IMR-90 (cell line): ENCODE data around the gene ANO10. TPM values are rescaled to one million over a fixed set of nuclear protein-coding genes. Genes with fewer than 3 reads are reported as not detected.

Experiments used
- ATAC-seq: fragments of 200-7000 bp; cut with Tn5 transposase; 2 replicates; pipeline ENCODE4 v1.9.1; 2020; ENCODE audit warnings: low read depth, mild to moderate bottlenecking, moderate library complexity
- BruUV-seq: library from RNA; stranded (reverse); fragments of 400-500 nt; replicated peaks from 2 replicates; lab custom pipeline; 2021; lab: Mats Ljungman, UMichigan
- CTCF ChIA-PET: fragments of 300-600 bp; formaldehyde crosslinking; extraction: SDS; loops from one replicate; lab custom pipeline; 2021; ENCODE audit warnings: antibody characterized with exemption; lab: Yijun Ruan, JAX
- POLR2A ChIA-PET: fragments of 300-600 bp; sonication (Branson Sonifier 250); formaldehyde crosslinking; loops from one replicate; lab custom pipeline; 2022; ENCODE audit warnings: antibody characterized with exemption; ENCODE audit not compliant: unreplicated experiment; lab: Charles Lee
- DNase-seq: peaks from one replicate; pipeline ENCODE4 v3.0.0; 2013
- H2AFZ ChIP-seq: replicated peaks from 2 replicates; pipeline ENCODE3; 2013; ENCODE audit warnings: low read length, mild to moderate bottlenecking; ENCODE audit not compliant: poor library complexity
- H2AK5ac ChIP-seq: 2 replicates; pipeline ENCODE4 v1.6.1; 2013; ENCODE audit warnings: low read depth, low read length, inconsistent platforms
- H2AK9ac ChIP-seq: replicated peaks from 2 replicates; pipeline ENCODE3; 2013; ENCODE audit warnings: mild to moderate bottlenecking, low read depth, low read length, moderate library complexity; ENCODE audit not compliant: poor library complexity
- H2BK120ac ChIP-seq: 2 replicates; pipeline ENCODE4 v1.6.1; 2013; ENCODE audit warnings: low read depth, low read length, inconsistent platforms
- H2BK15ac ChIP-seq: 3 replicates; pipeline ENCODE4 v1.6.1; 2013; ENCODE audit warnings: low read depth, low read length, inconsistent platforms
- H2BK20ac ChIP-seq: 2 replicates; pipeline ENCODE4 v1.6.1; 2013; ENCODE audit warnings: low read depth, mild to moderate bottlenecking, inconsistent platforms, low read length, moderate library complexity
- H2BK5ac ChIP-seq: 2 replicates; pipeline ENCODE4 v1.6.1; 2013; ENCODE audit warnings: mild to moderate bottlenecking, low read depth, low read length, inconsistent platforms; ENCODE audit not compliant: poor library complexity, severe bottlenecking
- H3K14ac ChIP-seq: replicated peaks from 2 replicates; pipeline ENCODE4 v1.6.1; 2013; ENCODE audit warnings: low read depth, low read length, inconsistent platforms
- H3K18ac ChIP-seq: 2 replicates; pipeline ENCODE4 v1.6.1; 2013; ENCODE audit warnings: low read depth, low read length, control low read depth
- H3K23ac ChIP-seq: 2 replicates; pipeline ENCODE4 v1.6.1; 2013; ENCODE audit warnings: low read depth, low read length, inconsistent platforms
- H3K27ac ChIP-seq: 2 replicates; pipeline ENCODE4 v1.5.1; 2013; ENCODE audit warnings: mild to moderate bottlenecking, control low read depth, low read length; ENCODE audit not compliant: insufficient read depth
- H3K27me3 ChIP-seq: 2 replicates; pipeline ENCODE4 v1.6.1; 2013; ENCODE audit warnings: low read length; ENCODE audit not compliant: control insufficient read depth, insufficient read depth
- H3K36me3 ChIP-seq: 2 replicates; pipeline ENCODE4 v1.6.1; 2013; ENCODE audit warnings: low read length, mixed read lengths; ENCODE audit not compliant: control insufficient read depth, insufficient read depth
- H3K4ac ChIP-seq: 2 replicates; pipeline ENCODE4 v1.6.1; 2013; ENCODE audit warnings: low read depth, low read length, inconsistent platforms
- H3K4me1 ChIP-seq: 2 replicates; pipeline ENCODE4 v1.6.1; 2013; ENCODE audit warnings: low read length, mixed read lengths; ENCODE audit not compliant: control insufficient read depth, insufficient read depth
- H3K4me2 ChIP-seq: 2 replicates; pipeline ENCODE4 v1.6.1; 2013; ENCODE audit warnings: low read depth, mild to moderate bottlenecking, control low read depth, low read length, moderate library complexity
- H3K4me3 ChIP-seq: 2 replicates; pipeline ENCODE4 v1.5.1; 2013; ENCODE audit warnings: low read depth, mild to moderate bottlenecking, control low read depth, low read length, moderate library complexity; ENCODE audit not compliant: insufficient read depth
- H3K56ac ChIP-seq: 2 replicates; pipeline ENCODE4 v1.6.1; 2013; ENCODE audit warnings: low read length, inconsistent platforms; ENCODE audit not compliant: insufficient read depth; ENCODE audit errors: extremely low read depth
- H3K79me1 ChIP-seq, 2 experiments: 2 replicates each; pipeline ENCODE4 v1.6.1; 2013; ENCODE audit warnings: low read length in 2 of 2, inconsistent platforms in 1 of 2, low read depth in 1 of 2
- H3K9ac ChIP-seq: 2 replicates; pipeline ENCODE4 v1.6.1; 2013; ENCODE audit warnings: low read depth, low read length, control low read depth
- H3K9me1 ChIP-seq: 2 replicates; pipeline ENCODE4 v1.6.1; 2013; ENCODE audit warnings: low read length, inconsistent platforms; ENCODE audit not compliant: insufficient read depth
- H3K9me3 ChIP-seq: 2 replicates; pipeline ENCODE4 v1.6.1; 2013; ENCODE audit warnings: low read length; ENCODE audit not compliant: control insufficient read depth, insufficient read depth
- H4K20me1 ChIP-seq: 2 replicates; pipeline ENCODE4 v1.6.1; 2013; ENCODE audit warnings: low read length, inconsistent platforms; ENCODE audit not compliant: insufficient read depth
- H4K5ac ChIP-seq: 2 replicates; pipeline ENCODE4 v1.6.1; 2013; ENCODE audit warnings: mild to moderate bottlenecking, low read depth, low read length, control low read depth
- H4K8ac ChIP-seq, 2 experiments: 2 replicates each; pipeline ENCODE4 v1.6.1; 2013; ENCODE audit warnings: low read depth in 2 of 2, low read length in 2 of 2, control low read depth in 1 of 2, inconsistent platforms in 1 of 2
- H4K91ac ChIP-seq: 2 replicates; pipeline ENCODE4 v1.6.1; 2013; ENCODE audit warnings: low read depth, low read length, inconsistent platforms; ENCODE audit not compliant: insufficient read depth
- CEBPB ChIP-seq: IDR thresholded peaks from 2 replicates; pipeline ENCODE4 v1.6.1; 2012; ENCODE audit warnings: low read depth, low read length, improper control_type of control experiment
- CHD1 ChIP-seq: IDR thresholded peaks from 2 replicates; pipeline ENCODE4 v1.6.1; 2012; ENCODE audit warnings: low read depth, low read length, improper control_type of control experiment
- CTCF ChIP-seq: conservative IDR thresholded peaks from 2 replicates; pipeline ENCODE4 v1.5.1; 2012; ENCODE audit warnings: mild to moderate bottlenecking, low read depth, low read length, improper control_type of control experiment
- FOS ChIP-seq: fragments of 150-350 bp; IDR thresholded peaks from 2 replicates; pipeline ENCODE4 v1.6.1; 2016; ENCODE audit warnings: low read depth, low read length
- MAFK ChIP-seq: IDR thresholded peaks from 2 replicates; pipeline ENCODE4 v1.6.1; 2012; ENCODE audit warnings: low read depth, low read length, improper control_type of control experiment
- MAZ ChIP-seq: IDR thresholded peaks from 2 replicates; pipeline ENCODE4 v1.6.1; 2012; ENCODE audit warnings: low read depth, mild to moderate bottlenecking, low read length, improper control_type of control experiment, moderate library complexity, borderline replicate concordance
- MXI1 ChIP-seq: IDR thresholded peaks from 2 replicates; pipeline ENCODE4 v1.6.1; 2012; ENCODE audit warnings: low read depth, mild to moderate bottlenecking, low read length, moderate library complexity, borderline replicate concordance
- NFE2L2 ChIP-seq: fragments of 150-350 bp; IDR thresholded peaks from 2 replicates; pipeline ENCODE4 v1.6.1; 2016; ENCODE audit warnings: low read depth, mild to moderate bottlenecking, low read length
- RAD21 ChIP-seq: IDR thresholded peaks from 2 replicates; pipeline ENCODE4 v1.6.1; 2012; ENCODE audit warnings: low read length, improper control_type of control experiment
- RCOR1 ChIP-seq: IDR thresholded peaks from 2 replicates; pipeline ENCODE4 v1.6.1; 2012; ENCODE audit warnings: mild to moderate bottlenecking, low read length, improper control_type of control experiment; ENCODE audit not compliant: insufficient replicate concordance
- SMC3 ChIP-seq: fragments of 150-350 bp; IDR thresholded peaks from 2 replicates; pipeline ENCODE4 v1.6.1; 2016; ENCODE audit warnings: low read depth, mild to moderate bottlenecking, antibody characterized with exemption, low read length, moderate library complexity
- WGBS, 2 experiments: methylation state at CpG; one replicate each; pipeline versions ENCODE4 v1.1.5 to v1.1.7; 2013; ENCODE audit warnings: missing lambda C conversion rate in 2 of 2; ENCODE audit not compliant: insufficient read length in 1 of 2; ENCODE audit errors: extremely low coverage in 2 of 2; 5-methylcytosine and 5-hydroxymethylcytosine counted together
- dilution Hi-C: fragments of 300-500 bp; cut with HindIII; formaldehyde crosslinking; loops from one replicate; pipeline ENCODE4 v1.14.3; 2018; ENCODE audit warnings: low sequenced_read_pairs; ENCODE audit not compliant: unreplicated experiment
- in situ Hi-C: fragments of 300-500 bp; cut with MboI; formaldehyde crosslinking; loops from 3 replicates; pipeline ENCODE4 v1.14.3; 2019; ENCODE audit warnings: low sequenced_read_pairs, inconsistent platforms, mixed read lengths
- intact Hi-C: fragments of 100-400 bp; cut with micrococcal nuclease; formaldehyde crosslinking; loops from 2 replicates; pipeline ENCODE4 v1.10.0; 2022
- polyA plus RNA-seq, 3 experiments: library from polyadenylated mRNA; depleted of rRNA; stranded (reverse); fragments of >200 nt; gene quantifications; 2 replicates each; pipeline ENCODE4 v1.2.3, GENCODE V29; 2012; ENCODE audit warnings: low replicate concordance in 1 of 3
- total RNA-seq: library from RNA; depleted of rRNA; stranded (reverse); fragments of >200 nt; gene quantifications from 2 replicates; pipeline ENCODE4 v1.2.3, GENCODE V29; 2012

Gene ANO10
- total and polyA plus RNA-seq, 2 of the 4 experiments (the other 2 are of a cell fraction): 28.5 to 41.6 TPM

DNA sequence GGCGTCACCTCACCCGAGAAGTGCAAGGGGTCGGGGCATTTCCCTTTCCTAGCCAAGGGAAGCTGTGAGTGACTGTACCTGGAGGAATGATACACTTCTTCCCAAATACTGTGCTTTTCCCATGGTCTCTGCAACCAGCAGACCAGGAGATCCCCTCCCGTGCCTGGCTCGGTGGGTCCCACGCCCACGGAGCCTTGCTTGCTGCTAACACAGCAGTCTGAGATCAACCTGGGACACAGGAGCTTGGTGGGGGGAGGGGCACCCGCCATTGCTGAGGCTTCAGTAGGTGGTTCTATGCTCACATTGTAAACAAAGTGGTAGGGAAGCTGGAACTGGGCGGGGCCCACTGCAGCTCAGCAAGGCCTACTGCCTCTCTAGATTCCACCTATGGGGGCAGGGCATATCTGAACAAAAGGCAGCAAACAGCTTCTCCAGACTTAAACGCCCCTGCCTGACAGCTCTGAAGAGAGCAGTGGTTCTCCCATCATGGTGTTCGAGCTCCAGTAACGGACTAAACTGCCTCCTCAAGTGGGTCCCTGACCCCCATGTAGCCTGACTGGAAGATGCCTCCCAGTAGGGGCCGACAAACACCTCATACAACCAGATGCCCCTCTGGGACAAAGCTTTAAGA is 37.6 kb upstream of the ANO10 start:
- ChIA-PET CTCF (no interaction called here), POLR2A (no interaction called here)
- Histone ChIP-seq H3K9ac (no peak overlapping the region), H3K9me3 (no peaks in the 10 kb centered on the region), H2BK5ac (no peak overlapping the region), H2BK20ac (no peak overlapping the region), H3K4me3 (no peak overlapping the region), H3K4me2 (no peak overlapping the region), H2BK120ac (no peak overlapping the region), H2AK9ac (no peak overlapping the region), H3K14ac (no peak overlapping the region), H3K4ac (no peak overlapping the region), H3K36me3 (no peaks in the 10 kb centered on the region), H3K18ac (no peak overlapping the region), H4K20me1 (no peaks in the 10 kb centered on the region), H2BK15ac (no peak overlapping the region), H2AFZ (no peak overlapping the region), H3K27ac (no peak overlapping the region), H4K91ac (no peak overlapping the region), H3K23ac (no peak overlapping the region), H3K56ac (no peak overlapping the region), H3K79me1 (no peaks in the 10 kb centered on the region), H3K4me1 (no peaks in the 10 kb centered on the region), H2AK5ac (no peak overlapping the region), H3K27me3 (no peaks in the 10 kb centered on the region), H3K9me1 (no peaks in the 10 kb centered on the region), H4K5ac (no peak overlapping the region), H4K8ac (no peak overlapping the region)
- BruUV-seq: no TSS peak
- ATAC-seq (no peak), DNase-seq (no peak)
- no peak for TF ChIP-seq RAD21
- no peak for TF ChIP-seq MAFK
- TF ChIP-seq CTCF: no peak
- TF ChIP-seq FOS: no peak
- TF ChIP-seq NFE2L2: no peak
- no peak for TF ChIP-seq RCOR1
- TF ChIP-seq SMC3: no peak
- TF ChIP-seq CHD1: no peak
- TF ChIP-seq CEBPB: no peak
- TF ChIP-seq MAZ: no peak
- TF ChIP-seq MXI1: no peak
- 91% methylated on average over 6 of the region's 13 CpGs; no CpG with 5 or more reads in 1 of the 2 experiments for WGBS, 2 experiments
- intact Hi-C loops (no loop called here), in situ Hi-C loops (no loop called here), dilution Hi-C loops (no loop called here)
